NCI-H2171 treated with DMSO at 0.1 percent for 48 hours (cell line): ENCODE measurements around the gene EHMT2.
A peak's percentile ranks its signal among the peaks of the same experiment; 100 is the strongest.

ENCODE experiments used
- DNase-seq: peaks from one replicate; lab custom pipeline; 2025; lab: John Stamatoyannopoulos, UW

Gene EHMT2

GRCh38 chr6:31888276-31889258 is 8.9 kb downstream of the EHMT2 start:
- DNase-seq, result no peak

GRCh38 chr6:31887173-31888007 is 10.1 kb downstream of the EHMT2 start:
- DNase-seq, result no peak

GRCh38 chr6:31886541-31886991 is 10.9 kb downstream of the EHMT2 start:
- DNase-seq, result no peak

GRCh38 chr6:31884528-31885035 is 12.9 kb downstream of the EHMT2 start:
- DNase-seq, result no peak

- DNase-seq, result no peak
Measured at GRCh38 chr6:31883676-31884075, 13.8 kb downstream of the EHMT2 start.

GRCh38 chr6:31882344-31882743 is 15.2 kb downstream of the EHMT2 start:
- DNase-seq, result peak; percentile 31

GRCh38 chr6:31881136-31881859 is 16.2 kb downstream of the EHMT2 start:
- no peak for DNase-seq

GRCh38 chr6:31880616-31881015 is 16.9 kb downstream of the EHMT2 start:
- no peak for DNase-seq

- no peak for DNase-seq
Measured at GRCh38 chr6:31879901-31880300, 17.6 kb downstream of the EHMT2 start.

GRCh38 chr6:31879143-31879542 is 18.4 kb downstream of the EHMT2 start:
- DNase-seq, result no peak

GRCh38 chr6:31878726-31879125 is 18.8 kb downstream of the EHMT2 start, which contains the start of gene SLC44A4:
TSS of gene SLC44A4 (minus strand) at chr6:31878997. CDS start at chr6:31878980, 17 bp downstream.
- DNase-seq, result no peak

- DNase-seq, result no peak
Measured at GRCh38 chr6:31878222-31878621, 19.3 kb downstream of the EHMT2 start.

GRCh38 chr6:31877651-31878161 is 19.8 kb downstream of the EHMT2 start:
- no peak for DNase-seq

GRCh38 chr6:31877125-31877650 is 20.3 kb downstream of the EHMT2 start:
- DNase-seq, result no peak

GRCh38 chr6:31876357-31876756 is 21.1 kb downstream of the EHMT2 start:
- no peak for DNase-seq

- DNase-seq, result no peak
Measured at GRCh38 chr6:31875877-31876276, 21.6 kb downstream of the EHMT2 start.

GRCh38 chr6:31874836-31875572 is 22.5 kb downstream of the EHMT2 start:
- DNase-seq, result no peak

GRCh38 chr6:31874084-31874670 is 23.3 kb downstream of the EHMT2 start:
- DNase-seq, result no peak

- DNase-seq, result no peak
Measured at GRCh38 chr6:31871046-31871659, 26.3 kb downstream of the EHMT2 start.
